ENCODE results near the gene UMODL1. TPM values are rescaled to one million over a fixed set of nuclear protein-coding genes. Genes with fewer than 3 reads are reported as not detected.

UMODL1 gene
- total RNA-seq, 1 experiment from 2014 or later, result 0.20 TPM

DNA sequence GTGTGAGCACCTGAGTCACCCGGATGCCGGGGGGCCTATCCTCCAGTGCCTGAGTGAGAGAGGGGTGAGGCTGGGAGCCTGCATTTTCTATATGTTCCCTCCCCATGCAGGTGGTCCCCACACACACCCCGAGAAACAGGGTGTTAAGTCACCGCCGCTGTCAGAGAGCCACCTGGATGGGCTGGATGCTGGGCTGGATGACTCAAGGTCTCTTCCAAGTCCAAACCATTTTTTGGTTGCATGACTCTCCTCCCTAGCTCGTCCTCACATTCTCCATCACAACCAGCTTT is 2.9 kb upstream of the UMODL1 start:
- Mint-ChIP-seq H3K27me3 (ENCODE audit: insufficient read depth, unreplicated experiment) (no peaks in the 10 kb centered on the region), H3K36me3 (ENCODE audit: insufficient read depth, unreplicated experiment) (no peaks in the 10 kb centered on the region), H3K4me1 (ENCODE audit: low read depth, unreplicated experiment) (peaks cover 14% of the 10 kb centered on the region), H3K27ac (ENCODE audit: unreplicated experiment) (peak overlapping the region; percentile 85), H3K9me3 (ENCODE audit: unreplicated experiment) (no peaks in the 10 kb centered on the region), H3K4me3 (ENCODE audit: unreplicated experiment) (no peak overlapping the region)
- Histone ChIP-seq H3K9me3 (no peaks in the 10 kb centered on the region), H3K4me3 (ENCODE audit: low read depth, low read length) (no peak overlapping the region), H3K4me1 (peaks cover 24% of the 10 kb centered on the region), H3K36me3 (ENCODE audit: control insufficient read depth, insufficient read depth, low read length) (no peaks in the 10 kb centered on the region), H3K27me3 (replicated peaks; ENCODE audit: control insufficient read depth, insufficient read depth, low read length) (no peaks in the 10 kb centered on the region)
- DNase-seq, result no peak
- BruUV-seq (replicated peaks), result no TSS peak
- CTCF ChIA-PET, result no interaction called here
- TF ChIP-seq, protein P1, sequence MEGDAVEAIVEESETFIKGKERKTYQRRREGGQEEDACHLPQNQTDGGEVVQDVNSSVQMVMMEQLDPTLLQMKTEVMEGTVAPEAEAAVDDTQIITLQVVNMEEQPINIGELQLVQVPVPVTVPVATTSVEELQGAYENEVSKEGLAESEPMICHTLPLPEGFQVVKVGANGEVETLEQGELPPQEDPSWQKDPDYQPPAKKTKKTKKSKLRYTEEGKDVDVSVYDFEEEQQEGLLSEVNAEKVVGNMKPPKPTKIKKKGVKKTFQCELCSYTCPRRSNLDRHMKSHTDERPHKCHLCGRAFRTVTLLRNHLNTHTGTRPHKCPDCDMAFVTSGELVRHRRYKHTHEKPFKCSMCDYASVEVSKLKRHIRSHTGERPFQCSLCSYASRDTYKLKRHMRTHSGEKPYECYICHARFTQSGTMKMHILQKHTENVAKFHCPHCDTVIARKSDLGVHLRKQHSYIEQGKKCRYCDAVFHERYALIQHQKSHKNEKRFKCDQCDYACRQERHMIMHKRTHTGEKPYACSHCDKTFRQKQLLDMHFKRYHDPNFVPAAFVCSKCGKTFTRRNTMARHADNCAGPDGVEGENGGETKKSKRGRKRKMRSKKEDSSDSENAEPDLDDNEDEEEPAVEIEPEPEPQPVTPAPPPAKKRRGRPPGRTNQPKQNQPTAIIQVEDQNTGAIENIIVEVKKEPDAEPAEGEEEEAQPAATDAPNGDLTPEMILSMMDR (IDR thresholded peaks at IDR 0.05; ENCODE audit: insufficient read depth in 1 of 2, low read depth in 1 of 2, low read length in 1 of 2, severe bottlenecking in 1 of 2, unreplicated experiment in 1 of 2), result no peak
- intact Hi-C loops (cut with micrococcal nuclease; ENCODE audit: unreplicated experiment), result no loop called here
- POLR2A ChIA-PET, result no interaction called here

DNA sequence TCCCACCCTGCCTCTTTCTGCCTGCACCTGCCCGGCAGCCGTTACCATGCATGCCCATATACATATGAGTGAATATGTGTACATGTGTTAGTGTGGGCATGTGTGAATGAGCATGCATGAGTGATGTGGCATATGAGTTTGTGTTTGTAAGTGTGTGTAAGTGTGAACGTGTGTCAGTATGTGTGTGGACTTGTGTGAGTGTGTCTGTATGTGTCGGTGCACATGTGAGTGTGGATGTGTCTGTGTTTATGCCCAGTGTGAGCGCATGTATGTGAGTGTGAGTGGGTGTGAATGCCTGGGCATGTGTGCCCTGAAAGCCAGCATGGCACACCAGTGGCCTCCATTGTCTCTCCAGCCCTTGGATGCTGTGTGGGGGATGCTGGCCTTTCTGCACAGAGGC is 2.5 kb upstream of the UMODL1 start:
- Histone ChIP-seq H3K4me1 (peaks cover 24% of the 10 kb centered on the region), H3K9me3 (no peaks in the 10 kb centered on the region), H3K36me3 (ENCODE audit: control insufficient read depth, insufficient read depth, low read length) (no peaks in the 10 kb centered on the region), H3K27me3 (replicated peaks; ENCODE audit: control insufficient read depth, insufficient read depth, low read length) (no peaks in the 10 kb centered on the region), H3K4me3 (ENCODE audit: low read depth, low read length) (no peak overlapping the region)
- intact Hi-C loops (cut with micrococcal nuclease; ENCODE audit: unreplicated experiment), result no loop called here
- Mint-ChIP-seq H3K4me3 (ENCODE audit: unreplicated experiment) (no peak overlapping the region), H3K27me3 (ENCODE audit: insufficient read depth, unreplicated experiment) (no peaks in the 10 kb centered on the region), H3K36me3 (ENCODE audit: insufficient read depth, unreplicated experiment) (no peaks in the 10 kb centered on the region), H3K4me1 (ENCODE audit: low read depth, unreplicated experiment) (peaks cover 14% of the 10 kb centered on the region), H3K9me3 (ENCODE audit: unreplicated experiment) (no peaks in the 10 kb centered on the region), H3K27ac (ENCODE audit: unreplicated experiment) (no peak overlapping the region)
- BruUV-seq (replicated peaks), result no TSS peak
- TF ChIP-seq, protein P1 (IDR thresholded peaks at IDR 0.05; ENCODE audit: insufficient read depth in 1 of 2, low read depth in 1 of 2, low read length in 1 of 2, severe bottlenecking in 1 of 2, unreplicated experiment in 1 of 2), result no peak
- ChIA-PET POLR2A (no interaction called here), CTCF (no interaction called here)
- DNase-seq, result no peak

DNA sequence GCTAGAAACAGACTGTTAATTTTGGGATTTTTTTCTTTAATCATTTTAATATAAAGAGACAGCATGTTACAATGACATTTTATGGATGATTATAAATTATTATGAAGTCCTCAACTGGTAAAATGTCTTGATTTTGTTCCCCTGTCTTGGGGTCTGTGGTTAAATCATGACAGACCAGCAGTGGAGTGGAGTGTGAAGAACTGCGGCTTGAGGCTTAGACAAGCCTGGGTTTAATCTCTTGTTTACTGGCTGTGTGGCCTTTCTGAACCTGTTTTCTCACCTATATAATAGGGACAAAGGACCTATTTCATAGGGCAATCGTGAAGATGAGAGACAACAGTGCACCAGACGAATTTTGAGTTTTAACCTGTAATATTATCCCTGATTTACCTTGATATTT is 1.8 kb upstream of the UMODL1 start:
- no peaks in the 10 kb centered on the region for H3K9me3 ChIP-seq
- H3K4me1 ChIP-seq, result peaks cover 24% of the 10 kb centered on the region
- ChIA-PET CTCF (no interaction called here), POLR2A (no interaction called here)
- H3K4me3 Mint-ChIP-seq (ENCODE audit: unreplicated experiment), result no peak overlapping the region
- intact Hi-C loops (cut with micrococcal nuclease; ENCODE audit: unreplicated experiment), result no loop called here
- H3K27ac Mint-ChIP-seq (ENCODE audit: unreplicated experiment), result no peak overlapping the region
- peaks cover 14% of the 10 kb centered on the region for H3K4me1 Mint-ChIP-seq (ENCODE audit: low read depth, unreplicated experiment)
- H3K27me3 ChIP-seq (replicated peaks; ENCODE audit: control insufficient read depth, insufficient read depth, low read length), result no peaks in the 10 kb centered on the region
- no peak for DNase-seq
- no TSS peak for BruUV-seq (replicated peaks)
- H3K4me3 ChIP-seq (ENCODE audit: low read depth, low read length), result no peak overlapping the region
- no peaks in the 10 kb centered on the region for H3K9me3 Mint-ChIP-seq (ENCODE audit: unreplicated experiment)
- TF ChIP-seq, protein P1 (IDR thresholded peaks at IDR 0.05; ENCODE audit: insufficient read depth in 1 of 2, low read depth in 1 of 2, low read length in 1 of 2, severe bottlenecking in 1 of 2, unreplicated experiment in 1 of 2), result no peak
- H3K27me3 Mint-ChIP-seq (ENCODE audit: insufficient read depth, unreplicated experiment), result no peaks in the 10 kb centered on the region
- no peaks in the 10 kb centered on the region for H3K36me3 Mint-ChIP-seq (ENCODE audit: insufficient read depth, unreplicated experiment)
- no peaks in the 10 kb centered on the region for H3K36me3 ChIP-seq (ENCODE audit: control insufficient read depth, insufficient read depth, low read length)
